RPMI7951 (cell line): Measurements from ENCODE around the gene EML6. TPM values are rescaled to one million over a fixed set of nuclear protein-coding genes. Genes with fewer than 3 reads are reported as not detected.

Experiments
- DNase-seq: peaks from one replicate; pipeline ENCODE4 v3.0.0-alpha.2; 2012; ENCODE audit warnings: low read depth
- total RNA-seq: library from RNA; depleted of rRNA; stranded (reverse); fragments of >200 nt; shearing (Covaris generic); gene quantifications from 2 replicates; pipeline ENCODE4 v1.2.3, GENCODE V29; 2014

EML6 gene
- total RNA-seq, 1 experiment from 2014 or later = 0.72 TPM

GRCh38 chr2:54879598-54880332 is 156.3 kb downstream of the EML6 start:
- DNase-seq = no peak

DNA sequence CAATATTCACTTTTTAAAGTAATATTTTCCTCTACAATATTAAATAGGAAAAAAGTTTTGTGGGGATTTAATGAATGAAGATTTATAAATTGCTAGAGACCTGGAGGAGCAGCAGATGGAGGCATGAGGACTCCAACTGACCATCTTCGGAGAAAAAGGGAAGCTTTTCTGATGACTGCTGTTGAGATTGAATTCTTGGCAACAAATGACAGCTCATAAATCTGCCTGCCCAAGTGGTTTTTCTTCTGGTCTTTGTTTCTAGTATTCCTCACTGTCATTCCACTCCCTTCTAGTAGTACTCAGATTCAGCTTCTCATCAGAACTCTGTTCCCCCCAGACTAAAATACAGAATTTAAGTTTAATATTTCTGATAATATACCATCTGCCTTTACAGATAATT is 157.0 kb downstream of the EML6 start:
- DNase-seq = no peak

- DNase-seq = no peak
These were observed 158.3 kb downstream of the EML6 start for GRCh38 chr2:54881759-54882158.

GRCh38 chr2:54885891-54886290 is 162.4 kb downstream of the EML6 start:
- no peak for DNase-seq

- no peak for DNase-seq
These were observed 164.5 kb downstream of the EML6 start for GRCh38 chr2:54887850-54888545.

DNA sequence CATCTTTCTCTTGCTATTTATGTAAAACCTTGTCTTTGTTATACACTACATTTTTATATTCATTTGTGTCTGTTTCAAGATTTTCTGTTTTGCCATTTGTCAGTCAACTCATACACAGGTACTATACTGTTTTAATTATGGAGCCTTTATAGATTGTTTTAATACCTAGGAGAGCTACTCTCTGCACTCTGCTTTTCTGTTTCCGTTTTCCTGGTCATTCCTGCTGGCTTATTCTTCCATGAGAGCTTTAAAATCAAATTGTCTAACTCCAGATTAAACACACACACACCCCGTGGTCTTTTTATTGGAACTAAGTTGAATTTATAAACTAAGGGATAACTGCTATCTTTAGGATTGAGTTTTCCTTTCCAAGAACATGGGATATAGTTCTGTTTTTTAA is 165.6 kb downstream of the EML6 start:
- no peak for DNase-seq

- DNase-seq = no peak
These were observed 168.4 kb downstream of the EML6 start for GRCh38 chr2:54891909-54892308.

DNA sequence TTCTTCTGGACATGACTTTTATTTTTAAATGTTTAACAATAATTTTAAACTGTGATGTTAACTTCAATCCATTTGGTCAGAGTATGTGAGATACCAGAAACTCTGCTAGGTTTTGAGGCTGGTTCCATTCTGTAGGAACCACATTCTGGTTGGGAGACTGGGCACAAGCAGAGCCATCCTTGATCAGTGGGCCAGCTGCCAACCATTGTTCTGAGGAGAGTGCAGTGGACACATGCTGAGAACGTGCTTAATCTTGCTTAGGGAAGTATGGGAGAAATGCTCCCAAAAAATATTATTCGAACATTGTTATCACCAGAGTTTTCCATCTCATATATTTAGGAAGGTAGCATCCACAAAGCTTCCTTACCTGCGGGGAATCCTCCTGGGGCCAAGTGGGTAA is 171.0 kb downstream of the EML6 start:
- DNase-seq = no peak

GRCh38 chr2:54895730-54896129 is 172.3 kb downstream of the EML6 start:
- peak; percentile 44 for DNase-seq

DNA sequence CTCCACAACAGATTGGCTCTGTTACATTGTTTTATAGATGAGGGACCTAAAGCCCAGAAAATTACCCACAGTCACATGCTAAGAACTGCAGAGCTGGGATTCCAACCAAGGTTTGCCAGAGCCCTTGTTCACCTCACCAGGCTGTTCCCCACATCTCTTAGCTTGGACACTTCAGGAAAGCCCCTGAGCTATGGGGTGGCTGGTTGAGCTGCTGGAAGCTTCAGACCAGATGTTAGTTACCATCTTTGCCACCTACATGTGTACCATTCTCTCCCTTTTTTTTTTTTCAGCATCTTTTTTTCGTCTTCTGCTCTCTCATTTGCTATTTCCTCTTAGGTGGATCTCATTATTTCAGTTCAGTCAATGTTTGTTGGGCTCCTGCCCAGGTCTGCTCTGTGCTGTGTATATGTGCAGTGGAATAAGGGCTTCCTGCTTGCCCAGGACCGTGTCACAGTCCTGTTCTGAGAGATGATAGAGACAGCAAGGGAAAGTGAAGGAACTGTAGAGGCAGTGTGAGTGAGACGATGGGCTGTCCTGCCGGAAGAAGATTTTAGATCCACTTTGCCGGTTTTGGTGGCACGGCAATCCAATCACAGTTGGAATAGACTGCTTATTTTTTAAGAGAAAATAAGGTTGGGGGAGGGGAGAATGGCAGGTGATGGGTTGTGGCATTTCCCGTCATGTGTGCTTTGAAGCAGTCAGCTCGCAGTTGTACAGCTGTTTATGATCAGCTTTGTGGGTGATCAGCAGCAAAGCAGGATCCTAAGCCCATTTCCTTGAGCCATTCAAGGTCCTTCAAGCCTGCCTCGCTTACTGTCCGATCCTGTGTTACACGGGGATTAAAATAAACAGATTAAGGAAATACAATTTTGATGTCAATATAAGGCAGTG is 174.2 kb downstream of the EML6 start:
- no peak for DNase-seq

DNA sequence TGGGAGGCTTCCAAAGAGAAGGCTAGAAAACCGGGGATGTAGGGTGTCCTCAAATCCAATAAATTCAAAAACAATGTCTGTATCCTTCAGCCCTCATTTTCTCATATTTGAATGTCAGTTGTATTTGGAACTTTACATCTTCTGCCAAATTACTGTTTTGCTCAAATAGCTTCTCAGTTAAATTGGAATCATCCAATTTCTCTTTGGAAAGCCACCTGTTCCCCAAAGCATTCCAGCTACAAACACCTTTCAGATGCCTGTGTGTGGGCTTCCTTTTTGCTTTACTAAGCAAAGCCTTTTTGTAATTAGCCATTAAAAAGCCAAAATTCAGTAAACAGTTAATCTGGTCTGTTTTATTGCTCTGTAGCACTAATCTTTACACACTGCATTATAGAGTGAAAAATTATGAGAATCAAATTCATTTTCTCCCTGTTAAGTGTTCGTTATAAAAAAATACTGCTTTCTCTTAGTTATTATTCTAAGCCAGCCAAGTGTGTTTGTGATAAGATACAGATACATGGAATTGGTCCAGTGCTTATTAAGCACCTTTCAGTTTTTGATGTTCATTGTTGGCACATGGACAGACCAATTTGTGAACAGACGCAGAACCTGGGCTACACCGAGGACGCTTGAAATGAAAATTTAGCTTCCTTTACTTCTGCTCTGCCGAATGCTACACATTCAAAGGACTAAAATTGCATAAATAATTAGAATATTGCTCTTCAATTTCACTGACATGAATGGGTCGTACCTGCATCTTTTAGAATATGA is 175.2 kb downstream of the EML6 start:
- DNase-seq = no peak

DNA sequence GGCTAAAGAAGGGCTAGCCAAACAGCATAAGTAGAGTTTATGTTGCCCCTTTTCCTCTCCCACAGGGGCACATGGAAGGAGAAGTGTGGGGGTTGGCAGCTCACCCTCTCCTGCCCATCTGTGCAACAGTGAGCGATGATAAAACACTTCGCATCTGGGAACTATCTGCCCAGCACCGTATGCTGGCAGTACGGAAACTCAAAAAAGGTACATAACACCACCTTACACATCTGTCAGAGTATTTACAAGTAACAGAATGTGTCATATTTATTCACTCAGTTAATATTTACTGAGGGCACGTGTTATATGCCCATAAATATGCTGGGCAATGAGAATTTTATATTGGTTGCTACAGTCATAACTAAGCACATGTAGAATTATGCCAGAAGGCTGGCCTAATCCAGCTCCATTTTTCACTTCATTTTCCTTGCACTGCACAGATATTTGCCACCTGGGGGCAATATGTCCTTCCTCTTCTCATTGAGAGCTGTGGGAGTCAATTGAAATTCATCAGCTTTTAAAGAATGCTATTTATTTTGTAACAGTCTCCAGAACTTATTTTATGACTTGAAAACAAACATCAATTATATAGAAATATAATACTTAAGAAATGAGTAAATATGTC is 176.2 kb downstream of the EML6 start:
- DNase-seq = peak; percentile 53

- no peak for DNase-seq
These were observed 177.9 kb downstream of the EML6 start for GRCh38 chr2:54901224-54901986.

DNA sequence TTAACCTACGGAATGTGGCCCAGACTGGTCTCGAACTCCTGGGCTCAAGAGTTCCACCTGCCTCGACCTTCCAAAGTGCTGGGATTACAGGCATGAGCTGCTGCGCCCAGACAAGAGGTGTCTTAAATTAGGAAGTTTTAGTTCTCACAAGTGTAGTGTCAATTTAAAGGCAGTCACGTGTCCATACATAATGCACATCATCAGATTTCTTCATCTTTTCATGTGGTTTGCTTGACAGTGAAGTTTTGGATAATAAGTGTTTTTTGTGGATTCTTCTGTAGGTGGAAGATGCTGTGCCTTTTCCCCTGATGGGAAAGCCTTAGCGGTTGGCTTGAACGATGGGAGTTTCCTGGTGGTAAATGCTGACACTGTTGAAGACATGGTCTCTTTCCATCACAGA is 179.3 kb downstream of the EML6 start:
- no peak for DNase-seq

GRCh38 chr2:54903736-54904554 is 180.5 kb downstream of the EML6 start:
- peak; percentile 99 for DNase-seq

- peak; percentile 27 for DNase-seq
These were observed 181.4 kb downstream of the EML6 start for GRCh38 chr2:54904836-54905235.

DNA sequence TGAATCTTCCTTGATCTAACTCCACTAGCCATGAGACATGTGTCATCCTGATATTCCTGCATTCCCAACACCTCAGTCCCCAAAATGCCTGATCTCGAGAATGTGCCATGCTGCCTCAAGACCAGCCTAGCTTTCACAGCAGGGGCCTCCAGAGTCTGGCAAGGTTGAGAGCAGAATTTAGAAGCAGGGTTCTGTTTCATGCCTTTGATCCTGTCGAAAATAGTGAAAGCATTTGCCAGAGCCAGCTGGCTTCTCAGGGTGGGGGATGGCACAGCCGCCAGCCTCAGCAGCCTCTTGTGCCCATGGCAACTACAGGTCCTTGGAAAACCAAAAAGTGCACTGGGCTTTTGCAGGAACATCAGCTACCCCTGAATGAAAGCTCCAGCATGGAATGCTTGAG is 183.3 kb downstream of the EML6 start:
- no peak for DNase-seq

GRCh38 chr2:54907663-54908062 is 184.2 kb downstream of the EML6 start:
- DNase-seq = no peak

GRCh38 chr2:54908591-54908990 is 185.1 kb downstream of the EML6 start:
- DNase-seq = no peak

DNA sequence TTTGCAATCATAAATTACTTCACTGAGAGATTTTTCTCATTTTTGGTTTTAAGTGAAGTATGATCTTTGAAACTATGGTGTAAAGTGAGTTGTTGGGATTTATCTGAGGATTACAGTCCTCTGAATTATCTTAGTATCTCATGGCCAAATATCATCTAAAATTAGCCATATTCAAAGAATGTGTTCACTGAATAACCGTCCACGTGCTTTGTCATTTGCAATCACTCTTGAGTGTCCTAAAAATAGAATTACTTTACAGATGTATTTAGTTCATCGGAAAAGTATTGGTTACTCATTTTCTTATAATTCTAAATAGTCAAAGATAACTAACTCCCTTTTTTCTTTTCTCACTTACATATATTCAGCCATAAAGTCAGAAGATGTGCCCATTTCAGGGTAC is 185.5 kb downstream of the EML6 start:
- DNase-seq = no peak
